Stomach (tissue), 4 donors: ENCODE results near the gene G6PD.

Experiments
- CTCF ChIP-seq, 7 experiments: fragments of 450-650 bp in 4 of 7; fragments of 200-600 bp in 3 of 7; sonication (generic) in 3 of 7; IDR thresholded peaks; one replicate each; pipeline ENCODE4 v1.5.1; 2016 to 2019; ENCODE audit warnings: antibody characterized with exemption in 7 of 7, control low read depth in 2 of 7, mild to moderate bottlenecking in 1 of 7
- EP300 ChIP-seq: sonication (generic); formaldehyde crosslinking; IDR thresholded peaks from one replicate; pipeline ENCODE4 v1.6.1; 2017; ENCODE audit warnings: antibody characterized with exemption
- POLR2AphosphoS5 ChIP-seq, 3 donors: sonication (generic); formaldehyde crosslinking; IDR thresholded peaks; one replicate each; pipeline ENCODE4 v1.6.1; 2016; ENCODE audit warnings: antibody characterized with exemption in 3 of 3

GRCh38 chrX:154517101-154517781, 29.4 kb downstream of the G6PD start:
- TF ChIP-seq EP300, result no peak
- TF ChIP-seq CTCF (IDR thresholded peaks at IDR 0.05), result no peak
- no peak for TF ChIP-seq POLR2AphosphoS5 (IDR thresholded peaks at IDR 0.05)
